ENCODE data around the gene TPPP.

TPPP gene

DNA sequence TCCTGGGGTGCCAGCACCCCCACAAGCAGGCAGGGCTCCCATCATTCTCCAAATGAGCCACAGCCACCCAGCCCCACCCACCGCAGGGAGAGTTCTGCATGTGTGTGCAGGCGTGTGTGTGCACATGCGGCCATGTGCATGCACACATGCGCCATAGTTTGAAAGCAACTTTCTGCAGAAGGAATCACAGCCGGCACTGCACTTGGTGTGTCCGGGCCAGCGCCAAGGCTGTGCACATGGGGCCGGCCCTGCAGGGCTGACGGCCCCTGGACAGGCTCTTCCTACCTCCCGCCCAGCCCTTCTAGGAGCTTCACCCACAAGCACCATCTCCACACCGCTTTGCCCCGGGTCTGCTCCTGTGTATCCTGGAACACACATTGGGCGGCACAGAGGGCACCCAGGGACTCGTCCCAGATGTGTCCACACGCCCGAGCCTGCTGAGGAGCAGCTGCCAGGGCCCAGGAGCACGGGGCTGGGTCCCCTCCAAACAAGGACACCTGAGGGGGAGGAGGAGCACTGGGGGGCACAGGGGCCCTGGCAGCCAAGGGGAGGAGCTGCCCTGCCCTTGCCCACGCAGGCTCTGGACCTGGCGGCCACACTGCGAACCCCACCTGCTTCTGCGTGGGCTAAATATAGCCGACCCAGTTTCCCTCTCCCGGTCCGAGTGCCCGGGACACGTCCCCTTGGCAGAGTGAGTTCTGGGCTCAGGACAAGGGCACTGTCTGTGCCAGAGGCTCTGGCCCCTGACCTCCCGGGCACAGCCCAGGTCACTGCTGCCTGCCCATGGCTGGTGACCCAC is 19.1 kb downstream of the TPPP start:
- no peak for DNase-seq (ENCODE audit: low read depth, low spot score)
- TF ChIP-seq, protein P1, sequence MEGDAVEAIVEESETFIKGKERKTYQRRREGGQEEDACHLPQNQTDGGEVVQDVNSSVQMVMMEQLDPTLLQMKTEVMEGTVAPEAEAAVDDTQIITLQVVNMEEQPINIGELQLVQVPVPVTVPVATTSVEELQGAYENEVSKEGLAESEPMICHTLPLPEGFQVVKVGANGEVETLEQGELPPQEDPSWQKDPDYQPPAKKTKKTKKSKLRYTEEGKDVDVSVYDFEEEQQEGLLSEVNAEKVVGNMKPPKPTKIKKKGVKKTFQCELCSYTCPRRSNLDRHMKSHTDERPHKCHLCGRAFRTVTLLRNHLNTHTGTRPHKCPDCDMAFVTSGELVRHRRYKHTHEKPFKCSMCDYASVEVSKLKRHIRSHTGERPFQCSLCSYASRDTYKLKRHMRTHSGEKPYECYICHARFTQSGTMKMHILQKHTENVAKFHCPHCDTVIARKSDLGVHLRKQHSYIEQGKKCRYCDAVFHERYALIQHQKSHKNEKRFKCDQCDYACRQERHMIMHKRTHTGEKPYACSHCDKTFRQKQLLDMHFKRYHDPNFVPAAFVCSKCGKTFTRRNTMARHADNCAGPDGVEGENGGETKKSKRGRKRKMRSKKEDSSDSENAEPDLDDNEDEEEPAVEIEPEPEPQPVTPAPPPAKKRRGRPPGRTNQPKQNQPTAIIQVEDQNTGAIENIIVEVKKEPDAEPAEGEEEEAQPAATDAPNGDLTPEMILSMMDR (IDR thresholded peaks at IDR 0.05; ENCODE audit: insufficient read depth, low read length, missing control alignments) = no peak
- CTCF ChIA-PET = interaction anchor here (7.0 kb wide), 1 partner anchor 229 kb away, joined by 138 read pairs; no protein-coding TSS in a partner anchor
- POLR2A ChIA-PET = no interaction called here
- H3K4me3 ChIP-seq (ENCODE audit: low read depth, low read length) = no peak overlapping the region

DNA sequence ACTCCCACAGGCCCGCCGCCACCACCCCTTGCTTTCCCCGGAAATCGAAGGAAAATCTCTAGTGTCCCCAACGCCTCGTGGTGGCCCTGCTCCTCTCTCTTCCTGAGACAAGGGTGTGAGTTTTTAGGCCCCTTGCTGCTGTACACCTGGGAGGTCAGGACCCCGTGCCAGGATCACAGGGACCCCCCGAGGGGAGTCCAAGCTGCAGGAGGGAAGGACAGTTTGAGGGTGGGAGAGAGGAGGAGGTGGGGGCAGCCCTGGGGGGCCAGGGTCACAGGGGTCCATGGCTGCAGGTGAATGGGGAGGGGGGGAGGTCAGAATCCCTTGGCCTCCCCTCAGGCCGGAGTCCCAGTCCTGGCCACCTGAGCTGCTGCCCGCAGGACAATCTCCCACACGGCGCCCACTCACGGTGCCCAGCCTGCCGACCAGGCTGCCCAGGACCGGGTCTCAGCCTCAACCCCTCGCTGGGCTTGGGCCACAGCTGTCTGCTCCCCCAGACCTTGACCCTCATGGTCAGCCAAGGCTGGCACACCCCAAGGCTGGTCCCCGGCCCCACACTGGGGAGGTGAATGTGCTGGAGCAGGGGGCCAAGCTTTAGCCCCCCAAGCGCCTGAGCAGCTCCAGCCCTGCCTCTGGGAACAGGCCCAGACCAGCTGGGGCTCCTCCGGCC is 19.9 kb downstream of the TPPP start:
- no peak for DNase-seq (ENCODE audit: low read depth, low spot score)
- ChIA-PET POLR2A (no interaction called here), CTCF (interaction anchor here (0.9 to 7.0 kb wide), 6 partner anchors 15 to 359 kb away, joined by 3 to 138 read pairs (median 11); partner anchors contain the start of genes BRD9 and TRIP13)
- H3K4me3 ChIP-seq (ENCODE audit: low read depth, low read length) = 0 out of 2 replicates have a peak overlapping the region, but pooled peaks have one; percentile 6
- TF ChIP-seq, protein P1 (IDR thresholded peaks at IDR 0.05; ENCODE audit: insufficient read depth, low read length, missing control alignments) = no peak

DNA sequence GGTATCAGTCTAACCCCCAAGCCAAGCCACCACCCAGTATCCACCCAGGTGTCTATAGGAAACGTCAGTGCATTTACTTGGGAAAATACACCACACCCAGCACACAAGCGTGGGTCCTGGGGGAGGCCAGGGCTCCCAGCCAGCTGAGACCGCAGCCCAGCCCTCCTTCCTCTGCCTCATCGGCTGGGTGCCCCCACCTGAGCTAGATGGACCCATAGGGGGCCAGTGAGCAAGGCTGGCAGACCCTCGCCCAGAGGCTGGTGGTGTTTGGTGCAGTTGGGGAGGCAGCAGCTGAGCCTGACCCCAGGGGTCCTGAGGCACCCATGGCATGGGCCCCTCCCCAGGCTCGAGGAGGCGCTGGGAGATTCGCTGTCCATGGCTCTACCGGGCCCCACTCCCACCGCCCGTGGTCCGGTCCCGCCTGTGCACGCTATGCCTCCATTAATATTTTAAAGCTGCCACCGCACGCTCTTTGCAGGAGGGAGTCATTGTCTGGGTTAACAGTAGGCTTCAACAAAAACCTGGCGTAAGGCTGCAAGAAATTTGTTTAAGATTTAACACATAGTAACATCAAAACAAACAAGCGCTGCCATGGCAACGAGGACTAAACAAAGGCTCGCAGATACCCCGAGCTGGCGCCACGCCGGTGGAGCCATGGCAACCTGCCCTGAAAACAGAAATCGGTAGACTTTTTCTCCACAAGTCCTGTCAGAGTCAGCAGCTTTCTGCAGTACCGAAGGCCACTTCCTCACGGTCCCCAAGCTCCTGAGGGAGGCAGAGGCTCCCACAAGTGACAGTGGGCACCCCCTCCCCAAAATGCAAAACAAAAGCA is 20.6 kb downstream of the TPPP start:
- peak; percentile 12 for DNase-seq (ENCODE audit: low read depth, low spot score)
- POLR2A ChIA-PET = no interaction called here
- CTCF ChIA-PET = interaction anchor here (0.7 to 7.0 kb wide), 11 partner anchors 14 to 358 kb away, joined by 3 to 138 read pairs (median 4); partner anchors contain the start of genes BRD9 and TRIP13
- H3K4me3 ChIP-seq (ENCODE audit: low read depth, low read length) = peak overlapping the region; percentile 6; the same call in 1 of the 2 replicates
- TF ChIP-seq, protein P1 (IDR thresholded peaks at IDR 0.05; ENCODE audit: insufficient read depth, low read length, missing control alignments) = no peak

DNA sequence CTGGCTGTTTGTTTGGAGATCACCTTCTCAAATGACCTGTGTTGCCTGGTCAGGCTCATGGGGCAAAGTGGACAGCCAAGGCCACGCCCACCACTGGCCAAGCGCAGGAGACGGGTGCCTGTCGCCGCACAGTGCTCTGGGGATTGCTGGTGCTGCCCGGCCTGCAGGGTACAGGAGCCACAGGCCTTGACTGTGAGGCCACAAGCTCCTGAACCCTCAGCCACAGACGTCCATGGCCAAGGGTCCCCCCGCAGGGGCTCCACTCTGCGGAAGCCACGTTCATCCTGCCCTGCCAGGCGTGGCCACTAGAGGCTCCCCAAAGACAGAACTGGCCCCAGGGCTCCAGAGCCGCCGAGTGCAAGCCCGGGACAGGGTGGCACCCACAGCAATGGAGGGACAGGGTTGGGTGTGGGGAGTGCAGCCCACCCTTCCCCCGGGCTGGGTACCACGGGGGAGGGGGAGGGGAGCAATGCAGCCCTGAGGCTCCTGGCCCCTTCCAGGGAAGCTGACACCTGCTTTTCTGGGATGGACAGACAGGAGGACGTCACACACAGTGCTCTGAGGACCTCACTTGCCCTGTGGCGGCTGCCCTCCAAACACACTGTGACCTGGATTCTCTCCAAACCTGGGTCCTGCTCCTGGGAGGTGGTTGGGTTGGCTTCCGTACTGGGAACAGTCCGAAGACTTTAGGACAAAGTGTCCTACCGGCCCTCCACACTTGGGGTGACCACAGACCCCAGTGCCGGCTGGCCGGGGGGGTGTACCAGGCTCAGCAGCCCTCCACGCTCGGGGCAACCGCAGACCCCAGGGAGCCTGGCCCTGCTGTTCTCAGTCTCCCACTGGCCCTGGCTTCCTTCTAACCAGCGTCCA is 21.5 kb downstream of the TPPP start:
- ChIA-PET CTCF (interaction anchor here (0.6 to 7.0 kb wide), 13 partner anchors 14 to 357 kb away, joined by 3 to 138 read pairs (median 4); partner anchors contain the start of genes BRD9 and TRIP13), POLR2A (no interaction called here)
- no peak for DNase-seq (ENCODE audit: low read depth, low spot score)
- TF ChIP-seq, protein P1 (IDR thresholded peaks at IDR 0.05; ENCODE audit: insufficient read depth, low read length, missing control alignments) = peak; percentile 97
- H3K4me3 ChIP-seq (ENCODE audit: low read depth, low read length) = peak overlapping the region; percentile 41

DNA sequence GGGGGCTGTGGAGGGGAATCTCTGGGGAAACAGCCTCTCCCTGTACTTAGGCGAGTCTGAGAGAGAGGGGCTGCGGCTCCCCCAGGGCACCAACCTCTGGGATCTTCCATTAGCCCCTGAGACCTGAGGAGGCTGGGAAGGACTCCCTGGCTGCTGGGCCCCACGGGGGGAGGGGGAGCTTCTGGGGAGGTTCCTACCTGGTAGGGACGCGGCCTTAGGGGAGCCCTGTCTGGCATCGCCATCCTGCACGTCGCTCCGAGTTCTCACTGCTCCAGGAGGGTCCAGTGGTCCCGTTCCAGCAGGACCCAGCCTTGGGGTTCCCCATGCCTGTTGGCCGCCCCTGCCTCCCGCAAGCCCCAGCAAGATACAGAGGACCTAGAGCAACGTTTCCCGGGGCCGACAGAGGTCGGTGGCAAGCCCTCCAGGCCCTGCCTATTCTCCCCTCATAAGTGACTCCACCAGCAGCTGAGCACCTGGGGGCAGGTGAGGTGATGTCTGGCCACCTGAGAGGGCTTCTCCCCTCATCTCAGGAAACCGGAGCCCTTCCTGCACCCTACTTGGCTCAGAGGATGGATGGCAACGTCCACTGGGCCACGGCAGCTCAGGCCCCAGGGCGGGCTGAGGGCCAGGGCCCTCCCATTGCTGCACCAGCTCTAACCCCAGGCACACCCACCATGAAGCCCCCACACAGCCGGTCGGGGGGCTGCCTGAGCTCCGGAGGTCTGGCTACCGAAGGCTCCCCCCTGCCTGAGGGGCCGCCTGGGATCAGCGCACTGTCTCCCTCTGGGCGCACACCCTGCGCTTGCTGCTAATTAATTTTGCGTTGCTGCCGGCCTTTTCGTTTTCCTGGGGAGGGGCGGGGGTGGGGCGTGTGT is 22.5 kb downstream of the TPPP start:
- H3K4me3 ChIP-seq (ENCODE audit: low read depth, low read length) = no peak overlapping the region
- ChIA-PET CTCF (interaction anchor here (0.6 to 7.0 kb wide), 12 partner anchors 12 to 251 kb away, joined by 3 to 138 read pairs (median 4); partner anchors contain the start of genes BRD9 and TRIP13), POLR2A (interaction anchor here (1.4 kb wide), 1 partner anchor 232 kb away, joined by 3 read pairs; no protein-coding TSS in a partner anchor)
- TF ChIP-seq, protein P1 (IDR thresholded peaks at IDR 0.05; ENCODE audit: insufficient read depth, low read length, missing control alignments) = no peak
- DNase-seq (ENCODE audit: low read depth, low spot score) = no peak
